Nephron (organoid): ENCODE measurements around the gene ZBTB34.

Experiments used
- H3K27ac Mint-ChIP-seq, 3 experiments: 2 replicates each; pipeline ENCODE4 v1.8.0; 2020; ENCODE audit warnings: mixed read lengths in 3 of 3, mild to moderate bottlenecking in 2 of 3, moderate library complexity in 1 of 3
- H3K27me3 Mint-ChIP-seq: 2 replicates; pipeline ENCODE4 v1.8.0; 2021; ENCODE audit warnings: low read depth, mild to moderate bottlenecking, moderate library complexity, mixed read lengths
- H3K36me3 Mint-ChIP-seq: 2 replicates; pipeline ENCODE4 v1.8.0; 2020; ENCODE audit warnings: low read depth, mixed read lengths
- H3K4me1 Mint-ChIP-seq: 2 replicates; pipeline ENCODE4 v1.8.0; 2020; ENCODE audit warnings: mixed read lengths
- H3K4me3 Mint-ChIP-seq, 3 experiments: 2 replicates each; pipeline ENCODE4 v1.8.0; 2020; ENCODE audit warnings: mild to moderate bottlenecking in 3 of 3, mixed read lengths in 3 of 3, moderate library complexity in 2 of 3
- H3K9me3 Mint-ChIP-seq: 2 replicates; pipeline ENCODE4 v1.8.0; 2020; ENCODE audit warnings: mixed read lengths
- CTCF ChIP-seq, 3 experiments: fragments of 200-600 bp; sonication (generic); IDR thresholded peaks; one replicate each; pipeline ENCODE4 v1.5.0; 2021; ENCODE audit warnings: antibody characterized with exemption in 3 of 3; ENCODE audit not compliant: unreplicated experiment in 3 of 3

The ZBTB34 gene

GRCh38 chr9:126838055-126838811, 22.2 kb upstream of the ZBTB34 start:
- Mint-ChIP-seq H3K4me1 (peaks cover 8% of the 10 kb centered on the region), H3K9me3 (no peaks in the 10 kb centered on the region), H3K27me3 (no peaks in the 10 kb centered on the region), H3K4me3 (no peak overlapping the region), H3K27ac (no peak overlapping the region), H3K36me3 (peaks cover 42% of the 10 kb centered on the region)
- no peak for TF ChIP-seq CTCF (IDR thresholded peaks at IDR 0.05; ENCODE audit: unreplicated experiment in 3 of 3)

- Mint-ChIP-seq H3K4me1 (peaks cover 1% of the 10 kb centered on the region), H3K9me3 (no peaks in the 10 kb centered on the region)
Observed at GRCh38 chr9:126838895-126839294, 21.5 kb upstream of the ZBTB34 start.

GRCh38 chr9:126839301-126839700, 21.1 kb upstream of the ZBTB34 start:
- Mint-ChIP-seq H3K4me3 (no peak overlapping the region), H3K9me3 (no peaks in the 10 kb centered on the region), H3K4me1 (no peaks in the 10 kb centered on the region), H3K27me3 (no peaks in the 10 kb centered on the region), H3K36me3 (peaks cover 32% of the 10 kb centered on the region), H3K27ac (no peak overlapping the region)
- TF ChIP-seq CTCF (IDR thresholded peaks at IDR 0.05; ENCODE audit: unreplicated experiment in 3 of 3), result no peak

More at GRCh38 chr9:126838895-126839294, 21.5 kb upstream of the ZBTB34 start:
- Mint-ChIP-seq H3K36me3 (peaks cover 36% of the 10 kb centered on the region), H3K27ac (no peak overlapping the region), H3K4me3 (no peak overlapping the region), H3K27me3 (no peaks in the 10 kb centered on the region)
- TF ChIP-seq CTCF (IDR thresholded peaks at IDR 0.05; ENCODE audit: unreplicated experiment in 3 of 3), result no peak

GRCh38 chr9:126842220-126842842, 18.1 kb upstream of the ZBTB34 start:
- no peak for TF ChIP-seq CTCF (IDR thresholded peaks at IDR 0.05; ENCODE audit: unreplicated experiment in 3 of 3)
- Mint-ChIP-seq H3K27ac (peak overlapping the region in 1 of 3 experiments; percentile 16), H3K4me1 (no peaks in the 10 kb centered on the region), H3K27me3 (peaks cover 3% of the 10 kb centered on the region), H3K9me3 (no peaks in the 10 kb centered on the region), H3K4me3 (no peak overlapping the region), H3K36me3 (peaks cover 12% of the 10 kb centered on the region)

GRCh38 chr9:126842977-126843799, 17.3 kb upstream of the ZBTB34 start:
- TF ChIP-seq CTCF (IDR thresholded peaks at IDR 0.05; ENCODE audit: unreplicated experiment in 3 of 3), result no peak
- no peaks in the 10 kb centered on the region for H3K9me3 Mint-ChIP-seq
- H3K36me3 Mint-ChIP-seq, result peaks cover 7% of the 10 kb centered on the region
- no peak overlapping the region for H3K4me3 Mint-ChIP-seq
- H3K4me1 Mint-ChIP-seq, result no peaks in the 10 kb centered on the region
- peaks cover 3% of the 10 kb centered on the region for H3K27me3 Mint-ChIP-seq
- H3K27ac Mint-ChIP-seq, result peak overlapping the region in 1 of 3 experiments; percentile 53
